ENCODE data around the gene BCO1. TPM values are rescaled to one million over a fixed set of nuclear protein-coding genes. Genes with fewer than 3 reads are reported as not detected.

The BCO1 gene
- total and polyA plus RNA-seq, 7 donors = 0.83 to 6.2 (median 3.0) TPM; not detected in 1

DNA sequence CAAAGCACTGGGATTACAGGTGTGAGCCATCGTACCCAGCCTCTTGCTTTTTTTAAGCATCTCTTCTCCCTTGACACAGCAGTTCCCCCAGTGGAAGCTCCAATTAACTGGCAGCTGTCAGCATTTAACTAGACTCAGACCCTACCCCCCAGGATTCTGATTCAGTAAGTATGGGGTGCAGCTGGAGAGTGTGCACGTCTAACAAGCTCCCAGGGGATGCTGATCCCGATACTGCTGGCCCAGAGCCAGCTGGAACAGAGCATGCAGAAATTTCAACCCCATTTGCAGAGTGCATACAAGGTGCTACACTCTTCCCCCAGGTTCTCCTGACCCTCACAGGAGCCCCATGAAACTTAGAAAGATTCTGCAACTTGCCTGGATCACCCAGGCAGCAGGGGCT lies 27.7 kb upstream of the BCO1 start:
- intact Hi-C loops (cut with DNase I) = no loop called here
- Histone ChIP-seq H3K4me1 (no peaks in the 10 kb centered on the region), H3K27me3 (no peaks in the 10 kb centered on the region), H3K27ac (no peak overlapping the region), H3K4me3 (no peak overlapping the region), H3K9me3 (no peaks in the 10 kb centered on the region), H3K36me3 (no peaks in the 10 kb centered on the region)
- no peak for TF ChIP-seq EP300 (IDR thresholded peaks at IDR 0.05)
- TF ChIP-seq, protein P1, sequence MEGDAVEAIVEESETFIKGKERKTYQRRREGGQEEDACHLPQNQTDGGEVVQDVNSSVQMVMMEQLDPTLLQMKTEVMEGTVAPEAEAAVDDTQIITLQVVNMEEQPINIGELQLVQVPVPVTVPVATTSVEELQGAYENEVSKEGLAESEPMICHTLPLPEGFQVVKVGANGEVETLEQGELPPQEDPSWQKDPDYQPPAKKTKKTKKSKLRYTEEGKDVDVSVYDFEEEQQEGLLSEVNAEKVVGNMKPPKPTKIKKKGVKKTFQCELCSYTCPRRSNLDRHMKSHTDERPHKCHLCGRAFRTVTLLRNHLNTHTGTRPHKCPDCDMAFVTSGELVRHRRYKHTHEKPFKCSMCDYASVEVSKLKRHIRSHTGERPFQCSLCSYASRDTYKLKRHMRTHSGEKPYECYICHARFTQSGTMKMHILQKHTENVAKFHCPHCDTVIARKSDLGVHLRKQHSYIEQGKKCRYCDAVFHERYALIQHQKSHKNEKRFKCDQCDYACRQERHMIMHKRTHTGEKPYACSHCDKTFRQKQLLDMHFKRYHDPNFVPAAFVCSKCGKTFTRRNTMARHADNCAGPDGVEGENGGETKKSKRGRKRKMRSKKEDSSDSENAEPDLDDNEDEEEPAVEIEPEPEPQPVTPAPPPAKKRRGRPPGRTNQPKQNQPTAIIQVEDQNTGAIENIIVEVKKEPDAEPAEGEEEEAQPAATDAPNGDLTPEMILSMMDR (IDR thresholded peaks at IDR 0.05) = no peak
- TF ChIP-seq POLR2A (IDR thresholded peaks at IDR 0.05) = no peak
- TF ChIP-seq POLR2AphosphoS5 (IDR thresholded peaks at IDR 0.05) = no peak
- no peak for DNase-seq
- whole genome bisulfite sequencing, 2 donors = 49 to 54% methylated on average over 3 of the region's 3 CpGs

DNA sequence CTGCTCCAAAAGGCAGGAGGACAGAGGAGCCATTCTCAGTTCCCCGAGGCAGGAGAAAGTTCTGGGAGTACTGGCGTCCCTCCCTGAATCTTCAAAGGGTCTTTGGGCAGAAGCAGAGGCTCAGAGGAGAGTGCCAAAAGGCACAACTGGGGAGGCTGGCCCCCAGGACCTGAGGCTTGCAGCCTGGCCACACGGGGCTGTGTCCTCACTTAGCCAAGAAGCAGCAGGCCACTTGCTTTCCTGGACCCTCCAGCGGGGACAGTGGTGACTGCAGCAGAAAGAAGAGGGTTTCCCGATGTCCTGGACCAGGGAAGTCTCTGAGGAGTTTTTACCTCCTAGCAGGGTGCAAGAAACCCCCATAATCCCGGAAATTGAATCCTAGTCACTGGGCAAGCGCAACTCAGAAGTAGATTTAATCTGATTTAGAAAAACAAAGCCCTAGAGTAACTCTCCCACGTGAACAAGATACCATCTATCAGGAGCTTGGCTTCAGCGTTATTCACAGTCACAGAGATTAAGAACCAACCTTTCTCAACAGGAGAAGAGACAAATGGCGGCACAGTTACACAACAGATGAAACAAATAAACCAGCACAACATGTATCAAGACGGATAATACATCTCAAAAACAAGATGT lies 25.5 kb upstream of the BCO1 start:
- no peak for DNase-seq
- TF ChIP-seq POLR2AphosphoS5 (IDR thresholded peaks at IDR 0.05) = no peak
- TF ChIP-seq EP300 (IDR thresholded peaks at IDR 0.05) = no peak
- TF ChIP-seq, protein P1 (IDR thresholded peaks at IDR 0.05) = no peak
- TF ChIP-seq POLR2A (IDR thresholded peaks at IDR 0.05) = no peak
- Histone ChIP-seq H3K27ac (no peak overlapping the region), H3K27me3 (no peaks in the 10 kb centered on the region), H3K36me3 (no peaks in the 10 kb centered on the region), H3K9me3 (no peaks in the 10 kb centered on the region), H3K4me1 (no peaks in the 10 kb centered on the region), H3K4me3 (no peak overlapping the region)
- intact Hi-C loops (cut with DNase I) = no loop called here
- 72 to 75% methylated on average over 11 of the region's 11 CpGs for WGBS, 2 donors

DNA sequence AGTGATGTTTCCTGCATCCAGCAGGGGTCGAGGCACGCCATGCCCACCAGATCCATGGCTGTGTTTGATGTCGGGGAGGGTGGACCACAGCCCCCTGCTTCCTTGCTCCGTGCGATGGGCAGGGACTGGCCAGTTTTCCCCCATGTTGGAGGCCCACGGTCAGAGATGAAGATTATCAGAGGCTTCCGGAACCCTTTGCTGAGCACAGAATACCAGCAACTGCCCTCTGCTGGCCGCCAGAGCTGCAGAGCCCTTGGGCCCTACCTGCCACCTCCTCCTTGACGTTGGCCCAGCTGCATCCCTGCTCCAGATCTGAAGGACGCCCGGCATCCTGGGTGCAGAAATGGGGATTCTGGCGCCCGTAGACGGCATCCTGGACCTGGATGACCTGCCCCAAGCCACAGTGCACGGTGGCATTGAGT lies 23.7 kb upstream of the BCO1 start:
- DNase-seq = no peak
- Histone ChIP-seq H3K27ac (no peak overlapping the region), H3K9me3 (no peaks in the 10 kb centered on the region), H3K27me3 (no peaks in the 10 kb centered on the region), H3K4me1 (no peaks in the 10 kb centered on the region), H3K4me3 (no peak overlapping the region), H3K36me3 (no peaks in the 10 kb centered on the region)
- intact Hi-C loops (cut with DNase I) = no loop called here
- TF ChIP-seq EP300 (IDR thresholded peaks at IDR 0.05) (no peak), POLR2AphosphoS5 (IDR thresholded peaks at IDR 0.05) (no peak), POLR2A (IDR thresholded peaks at IDR 0.05) (no peak)
- TF ChIP-seq, protein P1 (IDR thresholded peaks at IDR 0.05) = no peak
- 54 to 56% methylated on average over 15 of the region's 15 CpGs for WGBS, 2 donors

DNA sequence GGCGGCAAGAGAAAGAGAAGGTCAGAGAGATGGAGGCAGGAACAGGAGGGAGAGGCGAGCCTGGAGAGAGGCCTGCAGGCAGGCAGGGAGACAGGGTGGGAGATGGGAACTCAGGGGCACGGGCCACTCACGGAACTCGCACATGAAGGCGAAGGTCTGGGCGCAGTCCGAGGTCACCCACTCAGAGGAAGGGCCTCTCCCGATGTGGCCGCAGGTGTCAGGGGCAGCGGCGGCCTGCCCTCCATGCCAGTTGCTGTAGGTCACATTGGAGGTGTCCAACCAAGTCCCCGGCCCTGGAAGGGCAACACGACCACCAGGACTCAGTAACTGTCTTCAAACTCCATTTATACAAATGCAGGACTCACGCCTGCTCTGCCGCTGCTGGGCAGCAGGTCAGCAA lies 22.4 kb upstream of the BCO1 start:
- intact Hi-C loops (cut with DNase I) = no loop called here
- no peaks in the 10 kb centered on the region for H3K36me3 ChIP-seq
- TF ChIP-seq, protein P1 (IDR thresholded peaks at IDR 0.05) = no peak
- TF ChIP-seq POLR2AphosphoS5 (IDR thresholded peaks at IDR 0.05) (no peak), POLR2A (IDR thresholded peaks at IDR 0.05) (no peak), EP300 (IDR thresholded peaks at IDR 0.05) (no peak)

DNA sequence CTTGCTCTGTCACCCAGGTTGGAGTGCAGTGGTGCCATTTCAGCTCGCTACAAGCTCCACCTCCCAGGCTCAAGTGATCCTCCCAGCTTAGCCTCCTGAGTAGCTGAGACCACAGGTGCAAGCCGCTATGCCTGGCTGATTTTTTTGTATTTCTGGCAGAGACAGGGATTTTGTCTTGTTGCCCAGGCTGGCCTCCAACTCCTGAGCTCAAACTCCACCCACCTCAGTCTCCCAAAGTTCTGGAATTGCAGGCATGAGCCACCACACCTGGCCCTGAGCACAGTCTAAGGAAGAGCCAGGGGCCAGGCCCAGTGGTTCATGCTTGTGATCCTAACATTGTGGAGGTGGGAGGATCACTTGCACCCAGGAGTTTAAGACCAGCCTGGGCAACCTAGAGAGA lies 21.8 kb upstream of the BCO1 start:
- Histone ChIP-seq H3K27me3 (no peaks in the 10 kb centered on the region), H3K4me3 (no peak overlapping the region), H3K9me3 (no peaks in the 10 kb centered on the region), H3K4me1 (no peaks in the 10 kb centered on the region), H3K36me3 (no peaks in the 10 kb centered on the region), H3K27ac (no peak overlapping the region)
- DNase-seq = no peak
- WGBS, 2 donors = 90 to 95% methylated on average over 2 of the region's 2 CpGs
- intact Hi-C loops (cut with DNase I) = no loop called here
- TF ChIP-seq POLR2A (IDR thresholded peaks at IDR 0.05) = no peak
- TF ChIP-seq POLR2AphosphoS5 (IDR thresholded peaks at IDR 0.05) = no peak

More for the DNA sequence above, 22.4 kb upstream of the BCO1 start:
- no peak overlapping the region for H3K27ac ChIP-seq
- no peaks in the 10 kb centered on the region for H3K4me1 ChIP-seq
- DNase-seq = no peak
- 92 to 93% methylated on average over 16 of the region's 16 CpGs for WGBS, 2 donors
- no peaks in the 10 kb centered on the region for H3K9me3 ChIP-seq
- H3K4me3 ChIP-seq = no peak overlapping the region
- H3K27me3 ChIP-seq = no peaks in the 10 kb centered on the region

Measured in sigmoid colon (tissue), 7 donors.